ENCODE results near the gene ING5. TPM values are rescaled to one million over a fixed set of nuclear protein-coding genes. Genes with fewer than 3 reads are reported as not detected.

Gene ING5
- total and polyA plus RNA-seq, 7 donors = 14.5 to 25.4 (median 18.9) TPM

DNA sequence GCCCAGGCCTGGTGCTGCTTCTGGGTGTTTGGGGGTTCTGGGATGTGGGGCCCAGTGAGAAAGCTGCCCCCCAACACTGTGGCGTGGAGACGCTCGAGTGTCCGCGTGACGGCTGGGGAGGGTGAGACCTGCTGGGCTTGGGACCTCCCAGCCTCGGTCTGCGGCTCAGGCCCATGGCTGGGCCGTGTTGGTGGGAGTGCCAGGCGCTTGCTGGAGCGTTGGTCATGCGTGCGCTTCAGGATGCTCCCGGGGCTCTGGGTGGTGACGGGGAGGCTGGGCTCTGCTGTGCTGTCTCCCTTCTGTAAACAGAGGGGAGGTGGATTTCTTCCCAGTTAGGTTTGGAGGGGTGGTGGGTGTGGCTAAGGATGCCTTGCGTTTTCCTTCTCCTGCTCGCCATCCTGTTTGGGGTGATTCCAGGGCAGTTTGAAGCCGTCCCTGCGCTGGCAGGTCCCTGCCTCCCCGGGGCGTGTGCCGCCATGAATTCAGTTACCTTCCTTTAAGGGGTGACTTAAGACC lies 75.4 kb downstream of the ING5 start:
- 77 to 84% (median 80%) methylated on average over 21 to 22 of the region's 22 CpGs for WGBS, 3 donors
- Histone ChIP-seq H3K9me3 (no peaks in the 10 kb centered on the region), H3K27ac (no peak overlapping the region), H3K4me3 (no peak overlapping the region), H3K36me3 (ENCODE audit: insufficient read depth in 1 of 2, low read depth in 1 of 2) (no peaks in the 10 kb centered on the region), H3K27me3 (ENCODE audit: insufficient read depth in 3 of 3, low read length in 2 of 3) (peaks cover 0 to 20% (median 4%) of the 10 kb centered on the region in 3 donors), H3K4me1 (no peaks in the 10 kb centered on the region)
- intact Hi-C loops (cut with DNase I) = no loop called here
- no peak for DNase-seq
- no peak for ATAC-seq
- TF ChIP-seq, protein P1, sequence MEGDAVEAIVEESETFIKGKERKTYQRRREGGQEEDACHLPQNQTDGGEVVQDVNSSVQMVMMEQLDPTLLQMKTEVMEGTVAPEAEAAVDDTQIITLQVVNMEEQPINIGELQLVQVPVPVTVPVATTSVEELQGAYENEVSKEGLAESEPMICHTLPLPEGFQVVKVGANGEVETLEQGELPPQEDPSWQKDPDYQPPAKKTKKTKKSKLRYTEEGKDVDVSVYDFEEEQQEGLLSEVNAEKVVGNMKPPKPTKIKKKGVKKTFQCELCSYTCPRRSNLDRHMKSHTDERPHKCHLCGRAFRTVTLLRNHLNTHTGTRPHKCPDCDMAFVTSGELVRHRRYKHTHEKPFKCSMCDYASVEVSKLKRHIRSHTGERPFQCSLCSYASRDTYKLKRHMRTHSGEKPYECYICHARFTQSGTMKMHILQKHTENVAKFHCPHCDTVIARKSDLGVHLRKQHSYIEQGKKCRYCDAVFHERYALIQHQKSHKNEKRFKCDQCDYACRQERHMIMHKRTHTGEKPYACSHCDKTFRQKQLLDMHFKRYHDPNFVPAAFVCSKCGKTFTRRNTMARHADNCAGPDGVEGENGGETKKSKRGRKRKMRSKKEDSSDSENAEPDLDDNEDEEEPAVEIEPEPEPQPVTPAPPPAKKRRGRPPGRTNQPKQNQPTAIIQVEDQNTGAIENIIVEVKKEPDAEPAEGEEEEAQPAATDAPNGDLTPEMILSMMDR (IDR thresholded peaks at IDR 0.05) = no peak

DNA sequence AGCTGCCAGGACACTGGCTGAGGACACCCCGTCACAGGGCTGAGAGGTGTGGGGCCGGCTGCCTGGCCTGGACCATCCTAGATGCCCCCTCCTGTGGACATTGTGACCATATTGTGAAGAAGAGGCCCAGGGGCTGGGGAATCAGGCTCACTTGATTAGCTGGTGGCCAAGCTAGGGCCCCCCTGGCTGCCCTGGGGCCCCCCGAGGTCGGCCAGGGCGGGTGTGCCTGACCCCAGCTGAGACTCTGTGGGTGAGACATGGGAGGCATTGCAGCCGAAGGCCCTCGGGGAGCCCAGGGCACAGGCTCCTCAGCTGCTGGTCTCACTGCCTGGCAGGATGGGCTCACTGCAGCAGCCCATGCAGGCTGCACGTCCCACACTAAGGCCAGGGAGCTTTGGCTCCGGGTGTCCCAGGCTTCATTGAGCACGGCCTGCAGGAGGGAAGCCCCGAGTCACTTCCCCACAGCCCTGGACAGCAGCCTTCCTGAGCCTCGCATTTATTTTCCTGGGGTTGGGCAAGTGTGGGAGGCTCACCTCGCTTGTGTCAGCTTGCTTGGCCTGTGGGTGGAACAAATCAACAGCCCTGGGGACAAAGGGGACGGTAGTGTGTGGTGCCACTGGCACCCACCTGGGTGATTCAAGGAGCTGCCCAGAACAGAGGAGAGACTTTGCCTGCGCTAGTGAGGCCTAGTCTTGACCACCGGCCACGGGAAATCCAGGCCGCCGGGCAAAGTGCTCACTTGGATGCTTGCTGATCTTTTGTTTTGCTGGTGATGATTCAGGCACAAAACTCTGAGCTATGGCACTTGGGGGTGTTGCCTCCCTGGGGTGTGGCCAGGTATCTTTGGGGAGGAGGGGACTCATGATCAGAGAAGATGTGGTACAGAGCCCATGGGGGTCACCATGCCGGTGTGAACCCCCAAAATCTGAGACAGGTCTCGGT lies 76.1 kb downstream of the ING5 start:
- ATAC-seq (no peak), DNase-seq (no peak)
- TF ChIP-seq, protein P1 (IDR thresholded peaks at IDR 0.05) = no peak
- no peaks in the 10 kb centered on the region for H3K4me1 ChIP-seq
- intact Hi-C loops (cut with DNase I) = no loop called here
- no peak overlapping the region for H3K27ac ChIP-seq
- WGBS, 3 donors = 77 to 79% (median 77%) methylated on average over 19 to 21 of the region's 21 CpGs
- no peak overlapping the region for H3K4me3 ChIP-seq
- peaks cover 0 to 20% (median 4%) of the 10 kb centered on the region in 3 donors for H3K27me3 ChIP-seq (ENCODE audit: insufficient read depth in 3 of 3, low read length in 2 of 3)
- H3K36me3 ChIP-seq (ENCODE audit: insufficient read depth in 1 of 2, low read depth in 1 of 2) = no peaks in the 10 kb centered on the region
- H3K9me3 ChIP-seq = no peaks in the 10 kb centered on the region

Other genes starting within 250 kb of the ING5 start
- gene STK25, start 193.5 kb upstream of the ING5 start, total RNA-seq = 100 to 1,000 TPM; 268 to 382 (median 276) TPM
- 100 to 1,000 TPM; 227 to 489 (median 385) TPM for gene STK25, start 193.5 kb upstream of the ING5 start, polyA plus RNA-seq
- 1 to 10 TPM; 1.3 to 3.9 (median 3.2) TPM for gene BOK, start 143.3 kb upstream of the ING5 start, total RNA-seq
- gene BOK, start 143.3 kb upstream of the ING5 start, polyA plus RNA-seq = 10 to 100 TPM in 1 of 3 donors, 1 to 10 TPM in 2; 1.3 to 12.8 (median 3.9) TPM
- gene THAP4, start 64.9 kb upstream of the ING5 start, total RNA-seq = 10 to 100 TPM; 64.9 to 96.7 (median 79.4) TPM
- 100 to 1,000 TPM in 1 of 3 donors, 10 to 100 TPM in 2; 86.6 to 133 (median 93.1) TPM for gene THAP4, start 64.9 kb upstream of the ING5 start, polyA plus RNA-seq
- 10 to 100 TPM; 33.7 to 51.3 (median 37.3) TPM for gene ATG4B, start 64.3 kb upstream of the ING5 start, total RNA-seq
- 10 to 100 TPM; 40.0 to 48.3 (median 40.8) TPM for gene ATG4B, start 64.3 kb upstream of the ING5 start, polyA plus RNA-seq
- 1 to 10 TPM; 6.4 to 8.5 (median 6.7) TPM for gene DTYMK, start 15.2 kb upstream of the ING5 start, total RNA-seq
- 10 to 100 TPM in 2 of 3 donors, 1 to 10 TPM in 1; 8.1 to 24.6 (median 20.0) TPM for gene DTYMK, start 15.2 kb upstream of the ING5 start, polyA plus RNA-seq
- 10 to 100 TPM; 20.3 to 31.0 (median 23.6) TPM for gene D2HGDH, start 32.6 kb downstream of the ING5 start, total RNA-seq
- gene D2HGDH, start 32.6 kb downstream of the ING5 start, polyA plus RNA-seq = 10 to 100 TPM; 14.1 to 15.6 (median 14.9) TPM
- gene GAL3ST2, start 74.8 kb downstream of the ING5 start, total RNA-seq = under 1 TPM in 1 of 4 donors, not detected in 3; 0.16 TPM
- under 1 TPM in 1 of 3 donors, not detected in 2; 0.14 TPM for gene GAL3ST2, start 74.8 kb downstream of the ING5 start, polyA plus RNA-seq
- 10 to 100 TPM in 2 of 4 donors, 1 to 10 TPM in 1, under 1 TPM in 1; 0.44 to 18.0 (median 9.1) TPM for gene NEU4, start 107.2 kb downstream of the ING5 start, total RNA-seq
- gene NEU4, start 107.2 kb downstream of the ING5 start, polyA plus RNA-seq = 10 to 100 TPM in 1 of 3 donors, 1 to 10 TPM in 1, under 1 TPM in 1; 0.73 to 54.6 (median 3.4) TPM
- gene PDCD1, start 156.9 kb downstream of the ING5 start, total RNA-seq = under 1 TPM in 2 of 4 donors, not detected in 2; 0.20 to 0.30 TPM
- gene PDCD1, start 156.9 kb downstream of the ING5 start, polyA plus RNA-seq = under 1 TPM; 0.03 to 0.06 (median 0.05) TPM
- not detected for gene RTP5, start 167.7 kb downstream of the ING5 start, total RNA-seq
- gene RTP5, start 167.7 kb downstream of the ING5 start, polyA plus RNA-seq = under 1 TPM in 1 of 3 donors, not detected in 2; 0.01 TPM

Measured in psoas muscle (tissue), 8 donors.